ENCODE data around the gene PPP1R9B. TPM values are rescaled to one million over a fixed set of nuclear protein-coding genes. Genes with fewer than 3 reads are reported as not detected.

Gene PPP1R9B
- polyA plus RNA-seq, 1 donor (not counting 4 experiments of a cell fraction or from before 2014, with no cell fraction given): 16.1 TPM

- no peak overlapping the region for H3K27ac ChIP-seq (ENCODE audit: control insufficient read depth, insufficient read depth, low read length)
- H3K9ac ChIP-seq (ENCODE audit: control insufficient read depth, extremely low read depth, insufficient read depth, low read length): peak overlapping the region; percentile 67
- H3K4me3 ChIP-seq (ENCODE audit: control insufficient read depth in 2 of 3, extremely low read depth in 1 of 3, insufficient read depth in 2 of 3, low read depth in 1 of 3, low read length in 3 of 3): peak overlapping the region; percentile 6 to 88 (median 70)
Observed at GRCh38 chr17:50146927-50147665, 3.4 kb downstream of the PPP1R9B start.

GRCh38 chr17:50146230-50146926 lies 4.1 kb downstream of the PPP1R9B start:
- H3K9me1 ChIP-seq (ENCODE audit: control insufficient read depth, extremely low read depth, insufficient read depth, low read length): peaks cover 4% of the 10 kb centered on the region
- peak overlapping the region; percentile 94 for H3K4me2 ChIP-seq (ENCODE audit: control insufficient read depth, extremely low read depth, insufficient read depth, low read depth, low read length)
- H3K79me2 ChIP-seq (ENCODE audit: control insufficient read depth, insufficient read depth, low read length): peaks cover 59% of the 10 kb centered on the region
- no peak for DNase-seq (ENCODE audit: low read depth, low spot score)
- dilution Hi-C loops (cut with MboI; ENCODE audit: extremely low pct_ligation_motif_present, low sequenced_read_pairs): no loop called here
- peaks cover 24 to 38% of the 10 kb centered on the region in 2 experiments for H3K36me3 ChIP-seq (ENCODE audit: control insufficient read depth in 2 of 2, extremely low read depth in 1 of 2, insufficient read depth in 2 of 2, low read length in 2 of 2)
- H3K27ac ChIP-seq (ENCODE audit: control insufficient read depth, insufficient read depth, low read length): no peak overlapping the region
- H2AFZ ChIP-seq (ENCODE audit: control insufficient read depth, low read length): no peak overlapping the region
- no peaks in the 10 kb centered on the region for H3K27me3 ChIP-seq (ENCODE audit: control insufficient read depth, extremely low read depth, insufficient read depth, low read length)
- peak overlapping the region; percentile 67 for H3K9ac ChIP-seq (ENCODE audit: control insufficient read depth, extremely low read depth, insufficient read depth, low read length)
- H3K4me1 ChIP-seq (ENCODE audit: control insufficient read depth, extremely low read depth, insufficient read depth, low read length): peaks cover 29% of the 10 kb centered on the region
- H3K9me3 ChIP-seq (ENCODE audit: control insufficient read depth, low read depth, low read length): no peaks in the 10 kb centered on the region
- FAIRE-seq: no peak
- H3K4me3 ChIP-seq (ENCODE audit: control insufficient read depth in 2 of 3, extremely low read depth in 1 of 3, insufficient read depth in 2 of 3, low read depth in 1 of 3, low read length in 3 of 3): no peak overlapping the region
- TF ChIP-seq EZH2 (IDR thresholded peaks at IDR 0.05; ENCODE audit: low read length) (no peak), CTCF (optimal IDR thresholded peaks at IDR 0.05 in 1 of 3, IDR thresholded peaks at IDR 0.05 in 1 of 3, conservative IDR thresholded peaks at IDR 0.05 in 1 of 3; ENCODE audit: extremely low read depth in 1 of 3, insufficient read depth in 2 of 3, low read length in 3 of 3) (peak in 1 of 3 experiments; percentile 35)
- peaks cover 32% of the 10 kb centered on the region for H4K20me1 ChIP-seq (ENCODE audit: control insufficient read depth, extremely low read depth, insufficient read depth, low read length)

More at GRCh38 chr17:50146927-50147665, 3.4 kb downstream of the PPP1R9B start:
- no peak for DNase-seq (ENCODE audit: low read depth, low spot score)
- H3K4me2 ChIP-seq (ENCODE audit: control insufficient read depth, extremely low read depth, insufficient read depth, low read depth, low read length): peak overlapping the region; percentile 94
- peaks cover 59% of the 10 kb centered on the region for H3K79me2 ChIP-seq (ENCODE audit: control insufficient read depth, insufficient read depth, low read length)
- no peak for TF ChIP-seq CTCF (optimal IDR thresholded peaks at IDR 0.05 in 1 of 3, IDR thresholded peaks at IDR 0.05 in 1 of 3, conservative IDR thresholded peaks at IDR 0.05 in 1 of 3; ENCODE audit: extremely low read depth in 1 of 3, insufficient read depth in 2 of 3, low read length in 3 of 3)
- no peak for TF ChIP-seq EZH2 (IDR thresholded peaks at IDR 0.05; ENCODE audit: low read length)
- H3K36me3 ChIP-seq (ENCODE audit: control insufficient read depth in 2 of 2, extremely low read depth in 1 of 2, insufficient read depth in 2 of 2, low read length in 2 of 2): peaks cover 24 to 31% of the 10 kb centered on the region in 2 experiments
- H2AFZ ChIP-seq (ENCODE audit: control insufficient read depth, low read length): no peak overlapping the region
- H3K9me1 ChIP-seq (ENCODE audit: control insufficient read depth, extremely low read depth, insufficient read depth, low read length): peaks cover 4% of the 10 kb centered on the region
- peaks cover 34% of the 10 kb centered on the region for H3K4me1 ChIP-seq (ENCODE audit: control insufficient read depth, extremely low read depth, insufficient read depth, low read length)
- dilution Hi-C loops (cut with MboI; ENCODE audit: extremely low pct_ligation_motif_present, low sequenced_read_pairs): no loop called here
- no peaks in the 10 kb centered on the region for H3K27me3 ChIP-seq (ENCODE audit: control insufficient read depth, extremely low read depth, insufficient read depth, low read length)
- no peak for FAIRE-seq
- no peaks in the 10 kb centered on the region for H3K9me3 ChIP-seq (ENCODE audit: control insufficient read depth, low read depth, low read length)
- H4K20me1 ChIP-seq (ENCODE audit: control insufficient read depth, extremely low read depth, insufficient read depth, low read length): peaks cover 32% of the 10 kb centered on the region
